ENCODE measurements around the gene ARID5B.

- TF ChIP-seq CTCF (conservative IDR thresholded peaks at IDR 0.05 in 1 of 2, IDR thresholded peaks at IDR 0.05 in 1 of 2; ENCODE audit: low read depth in 1 of 2, low read length in 2 of 2) (no peak), EZH2 (IDR thresholded peaks at IDR 0.05; ENCODE audit: low read length, missing control alignments) (no peak)
These were observed 28.1 kb downstream of the ARID5B start for GRCh38 chr10:61929555-61929954.

All from fibroblast of lung (primary cell).